ENCODE measurements around the gene DHX16. TPM values are rescaled to one million over a fixed set of nuclear protein-coding genes. Genes with fewer than 3 reads are reported as not detected.

DHX16 gene
- total and polyA plus RNA-seq, 9 of the 15 experiments (the other 6 are each of a cell fraction or from before 2014, with no cell fraction given), result 14.6 to 66.1 (median 47.5) TPM

DNA sequence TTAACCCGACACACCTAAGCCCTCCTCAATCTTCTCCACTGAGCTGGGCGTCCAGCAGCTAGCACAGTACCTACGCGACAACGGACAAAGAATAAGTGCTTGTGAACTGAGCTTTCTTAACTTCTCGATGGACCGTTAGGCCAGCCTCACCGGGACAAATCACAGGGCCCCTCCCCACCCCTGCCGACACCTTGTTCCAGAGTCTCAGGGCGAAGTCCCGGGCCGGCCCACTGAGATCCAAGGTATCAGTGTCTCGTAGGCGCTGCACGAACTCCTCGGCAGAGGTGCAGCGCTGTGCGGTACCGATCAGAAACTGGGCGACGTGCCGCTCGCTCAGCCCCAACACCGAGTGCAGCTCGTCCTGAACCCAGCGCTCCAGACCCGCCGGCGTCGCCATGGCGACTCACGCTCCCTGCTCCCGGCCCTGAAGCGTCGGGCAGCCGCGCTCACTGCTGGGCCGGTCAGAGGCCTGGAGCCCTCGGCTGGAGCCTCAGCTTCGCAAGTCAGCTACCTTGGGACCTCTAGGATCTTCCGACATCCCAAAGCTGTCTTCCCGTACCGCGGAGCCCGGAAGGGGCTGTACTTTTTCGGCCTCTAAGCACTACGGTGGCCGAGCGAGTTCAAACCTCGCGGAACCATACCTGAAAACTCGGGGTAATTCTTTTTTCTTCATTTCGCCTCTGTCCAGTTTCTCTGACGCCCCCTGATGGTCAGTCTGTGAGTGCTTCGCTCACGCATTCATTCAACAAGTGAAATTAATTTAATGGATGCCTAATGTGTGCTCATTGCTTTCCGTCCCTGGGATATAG is at the start of gene DHX16 (continued):
- TF ChIP-seq, protein P1, sequence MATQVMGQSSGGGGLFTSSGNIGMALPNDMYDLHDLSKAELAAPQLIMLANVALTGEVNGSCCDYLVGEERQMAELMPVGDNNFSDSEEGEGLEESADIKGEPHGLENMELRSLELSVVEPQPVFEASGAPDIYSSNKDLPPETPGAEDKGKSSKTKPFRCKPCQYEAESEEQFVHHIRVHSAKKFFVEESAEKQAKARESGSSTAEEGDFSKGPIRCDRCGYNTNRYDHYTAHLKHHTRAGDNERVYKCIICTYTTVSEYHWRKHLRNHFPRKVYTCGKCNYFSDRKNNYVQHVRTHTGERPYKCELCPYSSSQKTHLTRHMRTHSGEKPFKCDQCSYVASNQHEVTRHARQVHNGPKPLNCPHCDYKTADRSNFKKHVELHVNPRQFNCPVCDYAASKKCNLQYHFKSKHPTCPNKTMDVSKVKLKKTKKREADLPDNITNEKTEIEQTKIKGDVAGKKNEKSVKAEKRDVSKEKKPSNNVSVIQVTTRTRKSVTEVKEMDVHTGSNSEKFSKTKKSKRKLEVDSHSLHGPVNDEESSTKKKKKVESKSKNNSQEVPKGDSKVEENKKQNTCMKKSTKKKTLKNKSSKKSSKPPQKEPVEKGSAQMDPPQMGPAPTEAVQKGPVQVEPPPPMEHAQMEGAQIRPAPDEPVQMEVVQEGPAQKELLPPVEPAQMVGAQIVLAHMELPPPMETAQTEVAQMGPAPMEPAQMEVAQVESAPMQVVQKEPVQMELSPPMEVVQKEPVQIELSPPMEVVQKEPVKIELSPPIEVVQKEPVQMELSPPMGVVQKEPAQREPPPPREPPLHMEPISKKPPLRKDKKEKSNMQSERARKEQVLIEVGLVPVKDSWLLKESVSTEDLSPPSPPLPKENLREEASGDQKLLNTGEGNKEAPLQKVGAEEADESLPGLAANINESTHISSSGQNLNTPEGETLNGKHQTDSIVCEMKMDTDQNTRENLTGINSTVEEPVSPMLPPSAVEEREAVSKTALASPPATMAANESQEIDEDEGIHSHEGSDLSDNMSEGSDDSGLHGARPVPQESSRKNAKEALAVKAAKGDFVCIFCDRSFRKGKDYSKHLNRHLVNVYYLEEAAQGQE (IDR thresholded peaks at IDR 0.05; ENCODE audit: borderline replicate concordance), result peak; percentile 64; the same call in 1 of the 2 replicates
- TF ChIP-seq, protein P1 (CRISPR knock-in tag; IDR thresholded peaks at IDR 0.05; ENCODE audit: low read depth), result peak; percentile 79; the same call in 1 of the 2 replicates
- TF ChIP-seq ARHGAP35 (IDR thresholded peaks at IDR 0.05; ENCODE audit: partially characterized antibody), result no peak
- TF ChIP-seq KLF10 (CRISPR knock-in tag; IDR thresholded peaks at IDR 0.05), result no peak
- no peak for TF ChIP-seq POLR3A (IDR thresholded peaks at IDR 0.05; ENCODE audit: borderline replicate concordance, extremely low read depth, insufficient read depth, insufficient read length)
- no peak for TF ChIP-seq ETS2 (tag; IDR thresholded peaks at IDR 0.05; ENCODE audit: borderline replicate concordance, poor library complexity, severe bottlenecking)
- no peak for TF ChIP-seq DMBX1 (CRISPR knock-in tag; IDR thresholded peaks at IDR 0.05; ENCODE audit: borderline replicate concordance)
- TF ChIP-seq, protein P2, sequence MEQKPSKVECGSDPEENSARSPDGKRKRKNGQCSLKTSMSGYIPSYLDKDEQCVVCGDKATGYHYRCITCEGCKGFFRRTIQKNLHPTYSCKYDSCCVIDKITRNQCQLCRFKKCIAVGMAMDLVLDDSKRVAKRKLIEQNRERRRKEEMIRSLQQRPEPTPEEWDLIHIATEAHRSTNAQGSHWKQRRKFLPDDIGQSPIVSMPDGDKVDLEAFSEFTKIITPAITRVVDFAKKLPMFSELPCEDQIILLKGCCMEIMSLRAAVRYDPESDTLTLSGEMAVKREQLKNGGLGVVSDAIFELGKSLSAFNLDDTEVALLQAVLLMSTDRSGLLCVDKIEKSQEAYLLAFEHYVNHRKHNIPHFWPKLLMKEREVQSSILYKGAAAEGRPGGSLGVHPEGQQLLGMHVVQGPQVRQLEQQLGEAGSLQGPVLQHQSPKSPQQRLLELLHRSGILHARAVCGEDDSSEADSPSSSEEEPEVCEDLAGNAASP (IDR thresholded peaks at IDR 0.05), result no peak
- TF ChIP-seq ETV1 (tag; conservative IDR thresholded peaks at IDR 0.05; ENCODE audit: low read depth), result peak; percentile 49; the same call in 1 of the 2 replicates
- no peak for TF ChIP-seq ZNF253 (CRISPR knock-in tag; conservative IDR thresholded peaks at IDR 0.05)
- TF ChIP-seq ZNF76 (CRISPR knock-in tag; IDR thresholded peaks at IDR 0.05; ENCODE audit: borderline replicate concordance), result no peak
- no peak for TF ChIP-seq ZNF41 (CRISPR knock-in tag; conservative IDR thresholded peaks at IDR 0.05)
- TF ChIP-seq GTF2E2 (tag; IDR thresholded peaks at IDR 0.05), result peak; percentile 62; the same call in 1 of the 2 replicates
- TF ChIP-seq ZNF75A (CRISPR knock-in tag; IDR thresholded peaks at IDR 0.05), result no peak
- TF ChIP-seq KDM1A (IDR thresholded peaks at IDR 0.05), result 0 out of 4 replicates have a peak, but pooled peaks of 1 of the 2 experiments have one; percentile 18
- TF ChIP-seq, protein P3, sequence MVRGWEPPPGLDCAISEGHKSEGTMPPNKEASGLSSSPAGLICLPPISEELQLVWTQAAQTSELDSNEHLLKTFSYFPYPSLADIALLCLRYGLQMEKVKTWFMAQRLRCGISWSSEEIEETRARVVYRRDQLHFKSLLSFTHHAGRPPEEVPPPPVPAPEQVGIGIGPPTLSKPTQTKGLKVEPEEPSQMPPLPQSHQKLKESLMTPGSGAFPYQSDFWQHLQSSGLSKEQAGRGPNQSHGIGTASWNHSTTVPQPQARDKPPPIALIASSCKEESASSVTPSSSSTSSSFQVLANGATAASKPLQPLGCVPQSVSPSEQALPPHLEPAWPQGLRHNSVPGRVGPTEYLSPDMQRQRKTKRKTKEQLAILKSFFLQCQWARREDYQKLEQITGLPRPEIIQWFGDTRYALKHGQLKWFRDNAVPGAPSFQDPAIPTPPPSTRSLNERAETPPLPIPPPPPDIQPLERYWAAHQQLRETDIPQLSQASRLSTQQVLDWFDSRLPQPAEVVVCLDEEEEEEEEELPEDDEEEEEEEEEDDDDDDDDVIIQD (CRISPR knock-in tag; IDR thresholded peaks at IDR 0.05), result no peak
- no peak for TF ChIP-seq ZNF589 (CRISPR knock-in tag; IDR thresholded peaks at IDR 0.05; ENCODE audit: low read depth)

Data from K562 (cell line).